ENCODE measurements around the gene MAPK14. TPM values are rescaled to one million over a fixed set of nuclear protein-coding genes. Genes with fewer than 3 reads are reported as not detected.

The MAPK14 gene
- total and polyA plus RNA-seq, 9 of the 15 experiments (the other 6 are each of a cell fraction or from before 2014, with no cell fraction given), result 8.8 to 62.7 (median 35.5) TPM

DNA sequence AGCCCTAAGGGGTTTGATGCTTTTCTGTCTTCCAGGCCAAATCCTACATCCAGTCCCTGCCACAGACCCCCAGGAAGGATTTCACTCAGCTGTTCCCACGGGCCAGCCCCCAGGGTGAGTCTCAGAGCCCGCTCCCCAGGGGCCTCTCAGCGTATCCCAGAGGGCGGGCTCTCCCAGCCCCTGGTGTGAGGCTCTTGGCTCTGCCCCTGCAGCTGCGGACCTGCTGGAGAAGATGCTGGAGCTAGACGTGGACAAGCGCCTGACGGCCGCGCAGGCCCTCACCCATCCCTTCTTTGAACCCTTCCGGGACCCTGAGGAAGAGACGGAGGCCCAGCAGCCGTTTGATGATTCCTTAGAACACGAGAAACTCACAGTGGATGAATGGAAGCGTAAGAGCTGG lies 111.1 kb downstream of the MAPK14 start:
- Histone ChIP-seq H3K4me1 (replicated peaks in 1 of 2; ENCODE audit: control insufficient read depth in 2 of 2, insufficient read depth in 2 of 2, low read length in 2 of 2) (peaks cover 6 to 15% of the 10 kb centered on the region in 2 experiments; a peak in 4 of 5 replicates), H3K9me3 (replicated peaks; ENCODE audit: control insufficient read depth, insufficient read depth, low read depth, low read length) (no peaks in the 10 kb centered on the region), H3K27ac (ENCODE audit: extremely low read depth, low read depth, low read length) (no peak overlapping the region), H3K4me2 (ENCODE audit: insufficient read depth, low read length) (no peak overlapping the region), H3K36me3 (ENCODE audit: control insufficient read depth, insufficient read depth, low read length) (no peaks in the 10 kb centered on the region), H2AFZ (ENCODE audit: low read depth, low read length) (no peak overlapping the region), H3K9me1 (ENCODE audit: control insufficient read depth, insufficient read depth, low read length) (no peaks in the 10 kb centered on the region), H3K9ac (ENCODE audit: insufficient read depth in 1 of 2, low read depth in 2 of 2, low read length in 2 of 2) (peak overlapping the region in 1 of 2 experiments; percentile 64; a peak in 2 of 4 replicates), H3K4me3 (no peak overlapping the region), H4K20me1 (replicated peaks; ENCODE audit: control insufficient read depth, insufficient read depth, low read length) (no peaks in the 10 kb centered on the region; the same call in 1 of the 2 replicates), H3K79me2 (ENCODE audit: control insufficient read depth, insufficient read depth, low read length) (no peaks in the 10 kb centered on the region), H3K27me3 (ENCODE audit: control insufficient read depth in 2 of 2, insufficient read depth in 2 of 2, low read length in 2 of 2) (peaks cover 7 to 26% of the 10 kb centered on the region in 2 experiments; a peak in 4 of 5 replicates)
- 53% methylated on average over 13 of the region's 15 CpGs for WGBS (ENCODE audit: insufficient coverage, low coverage, missing lambda C conversion rate)
- no TSS peak for BruUV-seq (replicated peaks)
- ChIA-PET CTCF (ENCODE audit: low intra/inter-chr PET ratio) (no interaction called here), POLR2A (interaction anchor here (0.5 to 0.6 kb wide), 3 partner anchors 210 to 459 kb away, joined by 3 to 4 read pairs (median 3); no protein-coding TSS in a partner anchor)
- no peak for TF ChIP-seq HSF4 (CRISPR knock-in tag; IDR thresholded peaks at IDR 0.05; ENCODE audit: borderline replicate concordance)
- no peak for TF ChIP-seq HDAC2 (IDR thresholded peaks at IDR 0.05)
- TF ChIP-seq ZNF239 (CRISPR knock-in tag; IDR thresholded peaks at IDR 0.05), result no peak
- TF ChIP-seq NONO (IDR thresholded peaks at IDR 0.05; ENCODE audit: low read depth in 2 of 2, low read length in 1 of 2), result no peak
- TF ChIP-seq LEF1 (IDR thresholded peaks at IDR 0.05), result no peak
- TF ChIP-seq ZKSCAN1 (IDR thresholded peaks at IDR 0.05; ENCODE audit: low read depth, low read length), result no peak
- TF ChIP-seq ZKSCAN3 (CRISPR knock-in tag; IDR thresholded peaks at IDR 0.05), result no peak
- TF ChIP-seq SMARCA4 (IDR thresholded peaks at IDR 0.05), result no peak
- no peak for TF ChIP-seq XRCC4 (IDR thresholded peaks at IDR 0.05; ENCODE audit: extremely low read depth, insufficient read depth, insufficient read length)
- TF ChIP-seq KDM4B (IDR thresholded peaks at IDR 0.05; ENCODE audit: borderline replicate concordance in 2 of 2, low read depth in 1 of 2), result no peak
- TF ChIP-seq XRCC3 (IDR thresholded peaks at IDR 0.05), result no peak
- TF ChIP-seq ZNF121 (CRISPR knock-in tag; conservative IDR thresholded peaks at IDR 0.05), result no peak
- no peak for TF ChIP-seq TSC22D4 (tag; IDR thresholded peaks at IDR 0.05)
- no peak for TF ChIP-seq ZNF764 (CRISPR knock-in tag; IDR thresholded peaks at IDR 0.05; ENCODE audit: low read depth)
- TF ChIP-seq, protein P1, sequence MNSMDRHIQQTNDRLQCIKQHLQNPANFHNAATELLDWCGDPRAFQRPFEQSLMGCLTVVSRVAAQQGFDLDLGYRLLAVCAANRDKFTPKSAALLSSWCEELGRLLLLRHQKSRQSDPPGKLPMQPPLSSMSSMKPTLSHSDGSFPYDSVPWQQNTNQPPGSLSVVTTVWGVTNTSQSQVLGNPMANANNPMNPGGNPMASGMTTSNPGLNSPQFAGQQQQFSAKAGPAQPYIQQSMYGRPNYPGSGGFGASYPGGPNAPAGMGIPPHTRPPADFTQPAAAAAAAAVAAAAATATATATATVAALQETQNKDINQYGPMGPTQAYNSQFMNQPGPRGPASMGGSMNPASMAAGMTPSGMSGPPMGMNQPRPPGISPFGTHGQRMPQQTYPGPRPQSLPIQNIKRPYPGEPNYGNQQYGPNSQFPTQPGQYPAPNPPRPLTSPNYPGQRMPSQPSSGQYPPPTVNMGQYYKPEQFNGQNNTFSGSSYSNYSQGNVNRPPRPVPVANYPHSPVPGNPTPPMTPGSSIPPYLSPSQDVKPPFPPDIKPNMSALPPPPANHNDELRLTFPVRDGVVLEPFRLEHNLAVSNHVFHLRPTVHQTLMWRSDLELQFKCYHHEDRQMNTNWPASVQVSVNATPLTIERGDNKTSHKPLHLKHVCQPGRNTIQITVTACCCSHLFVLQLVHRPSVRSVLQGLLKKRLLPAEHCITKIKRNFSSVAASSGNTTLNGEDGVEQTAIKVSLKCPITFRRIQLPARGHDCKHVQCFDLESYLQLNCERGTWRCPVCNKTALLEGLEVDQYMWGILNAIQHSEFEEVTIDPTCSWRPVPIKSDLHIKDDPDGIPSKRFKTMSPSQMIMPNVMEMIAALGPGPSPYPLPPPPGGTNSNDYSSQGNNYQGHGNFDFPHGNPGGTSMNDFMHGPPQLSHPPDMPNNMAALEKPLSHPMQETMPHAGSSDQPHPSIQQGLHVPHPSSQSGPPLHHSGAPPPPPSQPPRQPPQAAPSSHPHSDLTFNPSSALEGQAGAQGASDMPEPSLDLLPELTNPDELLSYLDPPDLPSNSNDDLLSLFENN (IDR thresholded peaks at IDR 0.05; ENCODE audit: low read depth in 2 of 2, low read length in 2 of 2), result no peak
- TF ChIP-seq ZNF57 (CRISPR knock-in tag; IDR thresholded peaks at IDR 0.05), result no peak
- TF ChIP-seq ZNF79 (CRISPR knock-in tag; IDR thresholded peaks at IDR 0.05; ENCODE audit: low read depth), result no peak
- no peak for TF ChIP-seq EWSR1 (IDR thresholded peaks at IDR 0.05; ENCODE audit: borderline replicate concordance, low read depth, partially characterized antibody)
- in situ Hi-C loops (cut with MboI), result no loop called here
- FAIRE-seq (no peak), DNase-seq (ENCODE audit: extremely low read depth in 1 of 4, low spot score in 3 of 4) (peak in 2 of 4 experiments; percentile 5 to 8), ATAC-seq (no peak)
- intact Hi-C loops (cut with micrococcal nuclease), result loop anchor here (5.0 kb wide), 1 partner anchor 224 kb away; no protein-coding TSS in a partner anchor
